ENCODE data around the gene TMEM19. TPM values are rescaled to one million over a fixed set of nuclear protein-coding genes. Genes with fewer than 3 reads are reported as not detected.

Gene TMEM19
- polyA plus RNA-seq, 1 of the 3 experiments (the other 2 are of a cell fraction), result 12.6 TPM

GRCh38 chr12:71730936-71731335, 45.1 kb downstream of the TMEM19 start:
- H3K27me3 ChIP-seq (ENCODE audit: insufficient read depth), result no peaks in the 10 kb centered on the region
- no peaks in the 10 kb centered on the region for H3K9me2 ChIP-seq
- 71% methylated on average over 7 of the region's 7 CpGs for WGBS (ENCODE audit: low lambda C conversion rate)
- H3K9ac ChIP-seq, result no peak overlapping the region; the same call in 1 of the 2 replicates
- POLR2A ChIA-PET, result no interaction called here
- no peak overlapping the region for H3K4me2 ChIP-seq
- H3K27ac ChIP-seq (ENCODE audit: low read depth in 2 of 2, low read length in 1 of 2), result peak overlapping the region in 1 of 2 experiments; percentile 65; a peak in 2 of 4 replicates
- H3K79me2 ChIP-seq (ENCODE audit: insufficient read depth), result no peaks in the 10 kb centered on the region
- H3F3A ChIP-seq (replicated peaks; ENCODE audit: insufficient read depth), result peaks cover 4% of the 10 kb centered on the region
- CTCF ChIA-PET, result interaction anchor here (1.8 kb wide), 1 partner anchor 16 kb away, joined by 4 read pairs; no protein-coding TSS in a partner anchor
- no peaks in the 10 kb centered on the region for H3K36me3 ChIP-seq (replicated peaks in 1 of 2; ENCODE audit: control insufficient read depth in 1 of 2, insufficient read depth in 2 of 2, low read length in 1 of 2)
- TF ChIP-seq, protein P1, sequence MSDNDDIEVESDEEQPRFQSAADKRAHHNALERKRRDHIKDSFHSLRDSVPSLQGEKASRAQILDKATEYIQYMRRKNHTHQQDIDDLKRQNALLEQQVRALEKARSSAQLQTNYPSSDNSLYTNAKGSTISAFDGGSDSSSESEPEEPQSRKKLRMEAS (IDR thresholded peaks at IDR 0.05; ENCODE audit: low read depth), result no peak
- TF ChIP-seq IRF3 (IDR thresholded peaks at IDR 0.05; ENCODE audit: low read depth, low read length) (no peak), CHD2 (IDR thresholded peaks at IDR 0.05; ENCODE audit: low read length, partially characterized antibody) (no peak)
- no peak for DNase-seq
- no peaks in the 10 kb centered on the region for H4K20me1 ChIP-seq (ENCODE audit: insufficient read depth)
- no peak overlapping the region for H3K4me3 ChIP-seq (ENCODE audit: low read depth in 2 of 2, low read length in 1 of 2)
- H3K9me3 ChIP-seq, result no peaks in the 10 kb centered on the region
- no peaks in the 10 kb centered on the region for H3K4me1 ChIP-seq (ENCODE audit: control insufficient read depth in 1 of 2, insufficient read depth in 2 of 2, low read depth in 1 of 2, low read length in 1 of 2)
- H2AFZ ChIP-seq (ENCODE audit: low read depth), result peak overlapping the region; percentile 74; the same call in 1 of the 2 replicates

DNA sequence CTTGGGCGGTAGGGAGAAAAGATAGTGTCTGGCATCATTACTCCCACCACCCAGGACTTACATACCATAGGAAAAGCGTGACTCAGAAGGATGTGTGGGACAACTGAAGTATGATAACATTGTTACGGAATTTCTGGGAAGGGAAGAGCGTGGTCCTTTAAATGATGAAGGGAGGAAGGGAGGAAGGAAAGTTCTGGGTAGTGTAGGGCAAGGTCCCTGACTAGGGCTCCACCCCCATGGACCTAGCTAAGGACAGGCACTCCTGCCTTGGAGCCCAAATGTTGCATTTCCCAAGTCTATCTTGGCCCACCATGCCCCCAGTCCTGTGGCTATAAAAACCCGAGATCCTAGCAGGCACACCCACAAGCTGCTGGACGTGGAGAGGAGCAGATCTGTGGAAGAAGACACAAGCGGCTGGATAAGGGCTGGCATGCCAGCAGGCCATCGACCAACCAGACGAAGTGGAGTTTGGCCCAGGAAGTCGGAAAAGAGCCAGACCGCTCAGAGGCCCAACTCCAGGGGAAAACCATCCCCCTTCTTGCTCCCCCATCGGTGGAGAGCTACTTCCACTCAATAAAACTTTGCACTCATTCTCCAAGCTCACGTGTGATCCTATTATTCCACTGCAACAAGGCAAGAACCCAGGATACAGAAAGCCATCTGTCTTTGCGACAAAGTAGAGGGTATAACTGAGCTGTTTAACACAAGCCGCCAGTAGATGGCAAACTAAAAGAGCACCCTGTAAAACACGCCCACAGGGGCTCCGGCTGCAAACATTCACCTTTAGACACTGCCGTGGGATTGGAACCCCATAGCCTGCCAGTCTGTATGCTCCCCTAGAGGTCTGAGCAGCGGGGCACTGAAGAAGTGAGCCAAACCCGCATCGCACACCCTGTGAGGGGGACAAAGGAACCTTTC, 45.8 kb downstream of the TMEM19 start:
- Histone ChIP-seq H3K9me3 (no peaks in the 10 kb centered on the region), H3K4me2 (no peak overlapping the region), H3K79me2 (ENCODE audit: insufficient read depth) (no peaks in the 10 kb centered on the region), H3K4me1 (ENCODE audit: control insufficient read depth in 1 of 2, insufficient read depth in 2 of 2, low read depth in 1 of 2, low read length in 1 of 2) (no peaks in the 10 kb centered on the region), H3F3A (replicated peaks; ENCODE audit: insufficient read depth) (peaks cover 4% of the 10 kb centered on the region), H3K9ac (no peak overlapping the region; the same call in 1 of the 2 replicates), H4K20me1 (ENCODE audit: insufficient read depth) (no peaks in the 10 kb centered on the region), H3K27ac (ENCODE audit: low read depth in 2 of 2, low read length in 1 of 2) (peak overlapping the region in 1 of 2 experiments; percentile 65; a peak in 2 of 4 replicates), H3K4me3 (ENCODE audit: low read depth in 2 of 2, low read length in 1 of 2) (no peak overlapping the region), H2AFZ (ENCODE audit: low read depth) (peak overlapping the region; percentile 74; the same call in 1 of the 2 replicates), H3K27me3 (ENCODE audit: insufficient read depth) (no peaks in the 10 kb centered on the region), H3K36me3 (replicated peaks in 1 of 2; ENCODE audit: control insufficient read depth in 1 of 2, insufficient read depth in 2 of 2, low read length in 1 of 2) (no peaks in the 10 kb centered on the region), H3K9me2 (no peaks in the 10 kb centered on the region)
- no peak for TF ChIP-seq FOXJ3 (CRISPR knock-in tag; IDR thresholded peaks at IDR 0.05)
- TF ChIP-seq FOSL2 (IDR thresholded peaks at IDR 0.05; ENCODE audit: borderline replicate concordance, low read depth), result peak; percentile 9; the same call in 1 of the 2 replicates
- no peak for TF ChIP-seq TCF12 (IDR thresholded peaks at IDR 0.05)
- ChIA-PET CTCF (interaction anchor here (1.8 kb wide), 1 partner anchor 15 kb away, joined by 4 read pairs; no protein-coding TSS in a partner anchor), POLR2A (no interaction called here)
- 87% methylated on average over 21 of the region's 21 CpGs for WGBS (ENCODE audit: low lambda C conversion rate)
- no peak for DNase-seq

GRCh38 chr12:71732357-71732712, 46.5 kb downstream of the TMEM19 start:
- Histone ChIP-seq H3K9ac (no peak overlapping the region), H3F3A (replicated peaks; ENCODE audit: insufficient read depth) (peaks cover 4% of the 10 kb centered on the region), H4K20me1 (ENCODE audit: insufficient read depth) (no peaks in the 10 kb centered on the region), H3K4me3 (ENCODE audit: low read depth in 2 of 2, low read length in 1 of 2) (no peak overlapping the region), H3K9me2 (no peaks in the 10 kb centered on the region), H3K4me2 (no peak overlapping the region), H2AFZ (ENCODE audit: low read depth) (0 out of 2 replicates have a peak overlapping the region, but pooled peaks have one; percentile 74), H3K4me1 (ENCODE audit: control insufficient read depth in 1 of 2, insufficient read depth in 2 of 2, low read depth in 1 of 2, low read length in 1 of 2) (no peaks in the 10 kb centered on the region), H3K36me3 (replicated peaks in 1 of 2; ENCODE audit: control insufficient read depth in 1 of 2, insufficient read depth in 2 of 2, low read length in 1 of 2) (no peaks in the 10 kb centered on the region), H3K27ac (ENCODE audit: low read depth in 2 of 2, low read length in 1 of 2) (no peak overlapping the region), H3K9me3 (no peaks in the 10 kb centered on the region), H3K79me2 (ENCODE audit: insufficient read depth) (no peaks in the 10 kb centered on the region), H3K27me3 (ENCODE audit: insufficient read depth) (no peaks in the 10 kb centered on the region)
- ChIA-PET POLR2A (no interaction called here), CTCF (no interaction called here)
- no peak for DNase-seq
- WGBS (ENCODE audit: low lambda C conversion rate), result 63% methylated on average over 3 of the region's 3 CpGs
- TF ChIP-seq USF2 (IDR thresholded peaks at IDR 0.05; ENCODE audit: borderline replicate concordance, low read depth, low read length), result no peak
- no peak for TF ChIP-seq JUND (IDR thresholded peaks at IDR 0.05)
- no peak for TF ChIP-seq GABPA (IDR thresholded peaks at IDR 0.05; ENCODE audit: low read depth)
- no peak for TF ChIP-seq RAD21 (IDR thresholded peaks at IDR 0.05; ENCODE audit: low read length)
- no peak for TF ChIP-seq RCOR1 (IDR thresholded peaks at IDR 0.05; ENCODE audit: low read length)
- TF ChIP-seq FOXJ3 (CRISPR knock-in tag; IDR thresholded peaks at IDR 0.05), result no peak
- TF ChIP-seq REST (IDR thresholded peaks at IDR 0.05; ENCODE audit: low read depth, low read length), result no peak
- TF ChIP-seq MEF2A (IDR thresholded peaks at IDR 0.05; ENCODE audit: borderline replicate concordance, low read depth), result no peak

All from SK-N-SH (cell line).